ENCODE measurements around the gene ITGAL.

GRCh38 chr16:30530163-30531037 lies 57.9 kb downstream of the ITGAL start:
- TF ChIP-seq EZH2 (IDR thresholded peaks at IDR 0.05) (no peak), POLR2AphosphoS5 (IDR thresholded peaks at IDR 0.05; ENCODE audit: borderline replicate concordance, low read depth, low read length) (no peak)
